Body of pancreas (tissue), 4 donors: ENCODE data around the gene ESM1.

Source experiments
- POLR2A ChIP-seq, 3 donors: fragments of 450-650 bp; IDR thresholded peaks; one replicate each; pipeline ENCODE4 v1.6.1; 2016; ENCODE audit warnings: antibody characterized with exemption in 3 of 3, mild to moderate bottlenecking in 2 of 3
- TF ChIP-seq, protein P1 (sequence below), 7 experiments: fragments of 450-650 bp in 4 of 7; fragments of 200-600 bp in 3 of 7; sonication (generic) in 3 of 7; IDR thresholded peaks; one replicate each; pipeline ENCODE4 v1.5.1; 2016 to 2019; ENCODE audit warnings: antibody characterized with exemption in 7 of 7

- TF ChIP-seq, protein P1, sequence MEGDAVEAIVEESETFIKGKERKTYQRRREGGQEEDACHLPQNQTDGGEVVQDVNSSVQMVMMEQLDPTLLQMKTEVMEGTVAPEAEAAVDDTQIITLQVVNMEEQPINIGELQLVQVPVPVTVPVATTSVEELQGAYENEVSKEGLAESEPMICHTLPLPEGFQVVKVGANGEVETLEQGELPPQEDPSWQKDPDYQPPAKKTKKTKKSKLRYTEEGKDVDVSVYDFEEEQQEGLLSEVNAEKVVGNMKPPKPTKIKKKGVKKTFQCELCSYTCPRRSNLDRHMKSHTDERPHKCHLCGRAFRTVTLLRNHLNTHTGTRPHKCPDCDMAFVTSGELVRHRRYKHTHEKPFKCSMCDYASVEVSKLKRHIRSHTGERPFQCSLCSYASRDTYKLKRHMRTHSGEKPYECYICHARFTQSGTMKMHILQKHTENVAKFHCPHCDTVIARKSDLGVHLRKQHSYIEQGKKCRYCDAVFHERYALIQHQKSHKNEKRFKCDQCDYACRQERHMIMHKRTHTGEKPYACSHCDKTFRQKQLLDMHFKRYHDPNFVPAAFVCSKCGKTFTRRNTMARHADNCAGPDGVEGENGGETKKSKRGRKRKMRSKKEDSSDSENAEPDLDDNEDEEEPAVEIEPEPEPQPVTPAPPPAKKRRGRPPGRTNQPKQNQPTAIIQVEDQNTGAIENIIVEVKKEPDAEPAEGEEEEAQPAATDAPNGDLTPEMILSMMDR (IDR thresholded peaks at IDR 0.05): no peak
- TF ChIP-seq POLR2A (IDR thresholded peaks at IDR 0.05): no peak
Measured at GRCh38 chr5:55021410-55021809, 36.0 kb upstream of the ESM1 start.
